ENCODE measurements around the gene FAHD2A. TPM values are rescaled to one million over a fixed set of nuclear protein-coding genes. Genes with fewer than 3 reads are reported as not detected.
"Not testable (repeated sequence)": the region's sequence is repeated elsewhere in the genome, so short reads cannot be mapped to it uniquely, and the experiment has no call there.

The FAHD2A gene
- total RNA-seq, 1 donor = 15.4 TPM

DNA sequence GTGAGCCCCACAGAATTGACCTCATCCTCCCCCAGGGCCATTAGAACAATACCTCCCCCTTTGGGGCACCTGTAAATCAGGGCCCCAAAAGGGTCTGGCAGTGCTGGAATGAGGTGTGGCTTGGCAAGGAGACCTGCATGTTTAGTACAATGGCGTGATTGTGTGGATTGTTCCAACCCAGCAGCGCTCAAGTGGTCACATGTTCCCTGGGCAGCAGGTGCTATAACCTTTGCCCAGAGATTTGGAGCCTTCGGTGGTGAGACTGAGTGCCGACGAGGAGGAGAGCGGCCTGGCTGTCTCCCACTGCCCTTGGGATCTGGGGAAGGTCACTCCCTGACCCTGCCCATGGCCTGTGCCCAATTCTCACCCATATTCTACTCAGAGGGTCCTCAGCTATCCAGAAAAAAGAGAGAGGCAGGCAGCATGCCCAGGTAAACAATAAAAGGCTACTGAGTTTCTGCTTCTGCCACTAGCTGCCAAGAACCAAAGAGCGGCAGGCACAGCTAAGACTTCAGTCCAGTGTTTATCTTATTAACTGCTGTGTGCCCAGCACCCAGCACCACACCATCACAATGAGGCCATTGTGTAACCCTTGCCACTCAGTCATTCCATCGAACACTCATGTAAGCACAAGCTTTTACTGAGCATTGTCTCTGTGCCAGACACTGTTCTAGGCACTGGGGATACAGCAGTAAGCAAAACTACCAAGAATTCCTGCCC is 27.4 kb downstream of the FAHD2A start:
- H3K4me3 ChIP-seq (ENCODE audit: low read depth, low read length); DNase-seq (ENCODE audit: low read depth): not testable (repeated sequence)

DNA sequence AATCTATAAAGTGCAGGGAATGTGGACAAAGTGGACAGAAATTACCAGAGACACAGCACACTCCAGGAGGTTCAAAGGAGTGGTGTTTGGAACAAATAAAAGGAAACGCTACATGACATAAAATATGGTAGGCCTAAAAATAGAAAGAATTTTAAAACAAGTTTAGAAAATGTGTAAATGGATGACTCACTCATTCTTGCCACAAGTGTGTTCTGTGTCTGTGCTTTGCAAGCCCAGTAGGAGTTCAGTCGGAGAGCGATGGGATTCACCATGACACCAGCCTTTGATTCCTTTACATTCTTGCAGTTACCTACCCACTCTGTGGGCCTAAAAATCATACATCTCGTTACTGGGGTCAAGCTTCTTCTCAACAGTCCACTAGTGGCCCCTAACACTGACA is 30.9 kb downstream of the FAHD2A start:
- not testable (repeated sequence) for DNase-seq (ENCODE audit: low read depth); H3K4me3 ChIP-seq (ENCODE audit: low read depth, low read length)

DNA sequence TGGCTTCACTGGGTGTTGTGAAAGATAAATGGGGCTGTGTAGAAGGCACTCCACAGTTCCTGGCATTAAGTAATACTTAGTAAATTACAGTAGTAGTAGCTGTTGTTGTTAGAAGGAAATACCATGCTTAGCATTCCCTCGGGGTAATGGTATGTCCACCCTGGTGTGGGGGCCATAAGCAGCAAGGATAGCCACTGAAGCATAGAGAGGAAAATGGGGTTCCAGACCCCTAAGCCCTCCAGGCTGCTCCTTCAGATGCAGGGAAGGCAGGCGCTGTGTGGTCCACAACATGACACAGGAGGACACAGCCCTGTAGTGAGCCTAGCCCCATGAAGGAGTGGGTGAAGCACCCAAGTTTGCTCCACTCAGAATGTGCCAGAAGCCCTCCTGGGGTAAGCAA is 31.5 kb downstream of the FAHD2A start:
- H3K4me3 ChIP-seq (ENCODE audit: low read depth, low read length); DNase-seq (ENCODE audit: low read depth): not testable (repeated sequence)

DNA sequence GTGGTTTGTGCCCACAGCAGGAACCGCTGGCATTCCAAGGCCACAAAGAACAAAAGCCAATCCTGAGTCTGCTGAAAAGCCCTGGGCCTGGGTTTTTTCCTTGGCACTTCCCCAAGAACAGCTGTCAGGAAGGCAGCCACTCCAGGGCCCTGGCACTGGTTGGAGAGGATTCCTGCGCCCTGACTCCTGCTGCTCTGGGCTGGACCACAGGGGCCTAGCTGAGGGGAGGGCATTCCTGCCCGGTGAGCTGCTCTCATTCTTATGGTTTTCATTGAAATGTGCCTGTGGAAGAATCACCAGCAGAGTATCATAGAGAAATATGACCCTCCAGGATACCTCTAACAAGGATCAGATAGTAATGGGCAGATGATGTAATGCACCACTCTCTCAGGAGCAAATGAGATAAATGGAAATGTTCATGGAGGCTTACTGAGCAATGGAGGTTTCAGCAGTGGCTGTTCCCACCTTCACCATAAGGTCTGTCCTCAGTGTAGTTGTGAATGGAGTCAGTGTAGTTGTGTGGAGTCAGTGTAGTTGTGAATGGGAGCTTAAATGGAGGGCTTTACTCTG is 32.1 kb downstream of the FAHD2A start:
- H3K4me3 ChIP-seq (ENCODE audit: low read depth, low read length) = not testable (repeated sequence)
- peak; percentile 61 for DNase-seq (ENCODE audit: low read depth)

DNA sequence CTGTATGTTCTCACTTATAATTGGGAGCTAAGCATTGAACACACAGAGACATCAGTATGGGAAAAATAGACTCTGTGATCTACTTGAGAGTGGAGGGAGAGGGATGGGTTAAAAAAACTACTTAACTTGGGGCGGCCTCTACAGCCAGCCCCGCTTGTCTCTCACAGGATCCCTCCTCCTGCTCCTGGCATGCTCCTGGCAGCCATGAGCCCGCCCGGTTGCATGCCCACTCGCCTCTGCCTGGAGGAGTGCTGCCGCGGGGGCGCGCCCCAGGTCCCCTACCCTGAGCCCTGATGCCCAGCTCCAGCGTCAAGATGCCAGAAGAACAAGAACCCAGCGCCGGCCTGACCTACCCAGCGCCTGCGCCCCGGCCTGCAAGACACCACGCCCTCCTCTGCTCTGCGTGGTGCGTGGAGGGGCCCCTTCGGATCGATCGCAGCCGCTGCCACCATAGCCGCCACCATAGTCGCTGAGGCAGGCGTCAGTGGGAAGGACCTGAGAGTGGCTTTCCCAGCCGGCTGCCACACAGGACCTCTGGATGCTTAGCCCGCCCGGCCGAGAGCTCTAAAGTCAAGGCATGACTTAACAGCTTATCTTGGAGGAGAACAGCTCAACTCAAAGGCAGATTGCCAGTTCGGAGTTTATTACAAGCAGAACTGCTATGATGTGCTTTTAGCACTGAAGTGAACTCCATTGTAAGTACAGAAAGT is 32.8 kb downstream of the FAHD2A start:
- not testable (repeated sequence) for H3K4me3 ChIP-seq (ENCODE audit: low read depth, low read length)

DNA sequence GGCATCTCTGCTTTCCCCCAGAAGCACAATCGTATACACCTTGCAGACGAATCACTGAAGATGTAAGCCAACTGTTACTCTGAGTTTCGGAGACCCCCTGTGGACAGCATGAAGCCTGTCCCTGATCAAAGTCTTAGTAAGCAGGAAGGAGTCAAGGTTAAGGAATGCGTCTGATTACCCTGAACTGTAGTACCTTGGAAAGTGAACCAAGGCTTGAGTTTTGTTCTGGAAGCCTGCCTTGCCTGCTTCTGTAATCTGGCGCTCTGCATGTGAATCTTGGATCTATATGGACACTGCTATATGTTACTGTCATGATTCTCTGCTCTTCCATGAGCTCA is 33.3 kb downstream of the FAHD2A start:
- not testable (repeated sequence) for H3K4me3 ChIP-seq (ENCODE audit: low read depth, low read length); DNase-seq (ENCODE audit: low read depth)

More for the DNA sequence above, 32.8 kb downstream of the FAHD2A start:
- not testable (repeated sequence) for DNase-seq (ENCODE audit: low read depth)

DNA sequence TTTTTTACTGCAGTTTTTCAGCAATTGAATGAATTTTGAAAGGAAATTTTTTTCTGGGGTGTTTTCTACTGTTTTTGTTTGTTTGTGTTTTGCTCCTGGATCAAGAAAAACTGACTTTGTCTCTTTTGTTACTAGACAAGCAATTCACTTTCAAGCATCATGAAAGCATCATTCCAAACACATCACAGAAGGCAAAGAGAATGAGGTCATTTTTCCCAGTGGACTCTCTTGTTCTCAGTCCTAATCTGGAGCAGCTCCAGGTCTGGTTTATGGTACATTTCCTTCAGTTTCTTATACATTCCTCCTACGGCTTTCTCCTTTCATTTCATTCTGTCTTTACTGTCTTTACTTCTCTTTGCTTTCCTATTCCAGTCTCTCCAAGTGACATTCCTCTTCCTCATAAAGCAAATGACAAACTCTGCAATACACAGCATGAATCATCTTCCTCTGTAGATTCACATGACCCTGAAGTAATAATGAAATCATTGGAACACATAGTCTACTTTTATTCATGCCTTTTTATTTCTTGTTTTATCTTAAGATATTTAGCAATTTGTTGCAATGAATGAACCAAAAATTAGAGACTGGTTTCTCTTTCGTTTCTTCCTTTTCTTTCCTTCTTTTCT is 40.1 kb downstream of the FAHD2A start:
- DNase-seq (ENCODE audit: low read depth); H3K4me3 ChIP-seq (ENCODE audit: low read depth, low read length): not testable (repeated sequence)

DNA sequence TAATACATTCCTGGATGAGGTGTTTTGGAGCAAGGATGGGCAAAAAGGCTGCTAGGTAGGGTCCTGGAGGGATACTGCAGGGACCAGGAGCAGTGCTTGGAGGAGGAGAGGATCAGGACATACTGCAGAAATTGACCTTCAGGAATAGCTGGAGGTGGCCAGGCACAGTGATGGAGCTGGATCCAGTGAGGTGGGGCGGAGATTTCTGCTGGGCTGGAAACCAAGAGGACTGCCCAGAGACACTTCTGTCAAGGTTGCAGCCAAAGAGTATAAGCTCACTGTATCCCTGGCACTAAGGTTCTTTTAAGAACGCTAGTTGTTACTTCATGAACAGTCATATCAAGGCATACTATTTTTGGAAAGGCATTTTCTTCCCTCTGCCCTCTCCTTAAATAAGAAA is 42.8 kb downstream of the FAHD2A start:
- not testable (repeated sequence) for H3K4me3 ChIP-seq (ENCODE audit: low read depth, low read length); DNase-seq (ENCODE audit: low read depth)

DNA sequence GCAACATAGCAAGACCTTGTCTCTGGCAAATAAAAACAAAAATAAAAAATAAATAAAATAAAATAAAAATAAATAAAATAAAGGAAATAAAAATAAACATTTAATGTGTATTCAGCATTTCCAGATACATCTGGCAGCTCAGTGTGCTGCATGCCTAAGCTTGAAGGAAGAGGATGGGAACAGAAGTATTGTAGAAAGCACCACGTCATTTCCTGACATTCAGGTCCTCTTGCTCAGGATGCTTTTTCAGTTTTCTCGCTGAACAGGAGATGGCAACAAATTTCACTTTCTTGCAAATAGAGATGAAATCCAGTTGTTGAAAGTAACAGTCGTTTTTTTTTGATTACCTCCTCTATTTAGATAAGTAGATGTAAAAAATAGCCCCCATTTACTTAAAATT is 60.8 kb downstream of the FAHD2A start:
- not testable (repeated sequence) for H3K4me3 ChIP-seq (ENCODE audit: low read depth, low read length); DNase-seq (ENCODE audit: low read depth)

Small RNAs within 50 kb of the gene (small RNA-seq; reads per million reads assigned to genes)
- not detected for gene AC133104.2

Other genes with a start within 250 kb of the FAHD2A start
- gene ZNF514, start 242.9 kb upstream of the FAHD2A start, total RNA-seq (ENCODE audit: low replicate concordance) = 12.4 and 16.1 TPM in 2 replicates
- gene ZNF2, start 236.9 kb upstream of the FAHD2A start, total RNA-seq (ENCODE audit: low replicate concordance) = 3.0 and 6.9 TPM in 2 replicates
- 4.9 and 7.3 TPM in 2 replicates for gene ZNF892, start 195.2 kb upstream of the FAHD2A start, total RNA-seq (ENCODE audit: low replicate concordance)
- gene PROM2, start 128.3 kb upstream of the FAHD2A start, total RNA-seq (ENCODE audit: low replicate concordance) = 0.18 and 0.33 TPM in 2 replicates
- gene KCNIP3, start 105.4 kb upstream of the FAHD2A start, total RNA-seq (ENCODE audit: low replicate concordance) = 0.25 and 2.9 TPM in 2 replicates
- not detected in 2 replicates for gene TRIM43B, start 82.0 kb downstream of the FAHD2A start, total RNA-seq (ENCODE audit: low replicate concordance)
- not detected in 2 replicates for gene TRIM43, start 189.3 kb downstream of the FAHD2A start, total RNA-seq (ENCODE audit: low replicate concordance)